Stimulated activated CD4-positive, alpha-beta T cell treated with anti-CD3 and anti-CD28 coated beads, Interleukin-2, amount 100 ng/mL, for 48 hours (primary cell): Measurements from ENCODE around the gene CRACR2B.

Experiments
- DNase-seq, 2 donors: peaks; one replicate each; pipeline ENCODE4 v3.0.0-alpha.2; 2020

Gene CRACR2B

DNA sequence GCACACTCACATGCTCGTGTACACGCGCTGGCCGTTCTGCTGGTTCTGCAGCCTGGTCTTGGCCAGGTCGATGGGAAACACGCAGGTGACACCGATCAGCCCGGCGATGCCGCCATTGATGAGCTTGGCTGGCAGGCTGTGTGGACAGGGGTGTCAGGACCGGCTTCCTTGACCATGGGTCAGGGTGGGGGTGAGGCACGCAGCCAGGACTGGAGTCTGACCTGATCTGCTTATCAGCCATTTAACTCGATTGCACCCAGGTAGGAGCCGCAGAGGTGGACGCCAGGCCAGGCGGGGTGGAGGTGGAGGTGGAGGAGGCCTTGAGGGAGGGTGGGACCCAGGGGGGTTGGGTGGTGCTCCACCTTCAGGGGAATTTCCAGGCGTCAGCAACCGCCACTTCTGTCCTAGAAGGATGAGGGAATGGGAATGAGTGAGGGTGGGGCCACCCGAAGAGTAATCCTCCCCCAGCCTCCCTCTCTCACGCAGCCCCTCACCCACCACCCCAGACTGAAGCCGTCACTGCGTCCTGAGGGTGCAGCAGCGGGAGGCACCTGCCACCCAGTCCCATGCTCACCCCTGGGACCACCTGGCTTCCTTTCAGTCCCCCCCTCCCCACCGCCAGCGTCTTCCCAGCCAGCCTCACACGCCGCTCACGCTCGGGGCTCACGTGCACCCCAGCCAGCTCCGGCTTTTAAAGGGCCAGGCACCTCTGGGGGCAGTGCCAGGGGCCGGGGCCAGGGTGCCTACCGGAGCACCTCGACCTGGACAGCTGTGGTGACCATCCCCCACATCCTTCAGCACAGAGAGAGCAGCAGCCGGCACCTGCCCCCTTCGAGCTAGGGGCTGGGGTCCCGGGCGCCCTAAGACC, 32.7 kb upstream of the CRACR2B start:
- no peak for DNase-seq

DNA sequence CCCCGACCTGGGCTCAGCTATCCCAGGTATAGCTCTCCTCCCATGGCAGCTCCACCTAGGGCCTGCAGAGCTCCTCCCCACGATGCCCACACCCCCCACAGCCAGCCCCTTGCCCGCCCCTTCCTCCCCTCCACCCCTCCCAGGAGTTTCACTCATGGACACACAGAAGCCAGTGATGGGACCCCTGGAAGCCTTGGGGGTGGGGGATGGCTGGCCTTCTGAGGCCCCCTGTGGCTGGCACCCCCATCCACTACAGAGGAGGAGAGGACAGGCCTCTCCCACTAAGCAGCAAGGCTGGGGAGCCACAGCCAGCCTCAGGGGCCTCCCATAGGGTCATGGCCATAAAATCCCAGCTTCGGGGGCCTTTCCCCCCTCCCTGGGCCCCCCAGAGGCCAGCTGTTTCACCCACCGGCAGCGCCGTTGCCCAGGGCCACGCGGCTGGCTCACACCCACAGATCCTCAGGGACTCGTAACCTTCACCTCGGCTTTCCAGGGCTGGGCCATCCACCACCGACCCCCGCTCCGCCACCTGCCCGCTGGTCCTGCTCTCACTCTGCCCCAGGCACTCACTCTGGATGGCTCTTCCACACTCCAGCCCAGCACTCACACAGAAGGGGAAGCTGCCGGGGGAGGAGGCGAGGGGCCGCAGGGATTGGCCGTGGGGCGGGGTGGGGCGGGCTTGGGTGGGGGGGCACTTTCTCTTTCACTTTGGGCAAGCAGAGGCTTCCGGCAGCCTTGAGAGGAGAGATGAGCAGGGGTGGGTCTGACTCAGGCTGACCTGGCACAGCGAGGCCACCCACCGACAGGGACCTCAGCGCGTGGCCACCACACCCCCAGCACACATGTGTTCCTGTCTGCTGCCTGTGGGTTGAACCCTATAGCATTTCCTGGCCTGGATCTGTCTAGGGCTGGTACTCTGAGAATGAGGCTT, 31.8 kb upstream of the CRACR2B start:
- peak; percentile 73 to 76 for DNase-seq

DNA sequence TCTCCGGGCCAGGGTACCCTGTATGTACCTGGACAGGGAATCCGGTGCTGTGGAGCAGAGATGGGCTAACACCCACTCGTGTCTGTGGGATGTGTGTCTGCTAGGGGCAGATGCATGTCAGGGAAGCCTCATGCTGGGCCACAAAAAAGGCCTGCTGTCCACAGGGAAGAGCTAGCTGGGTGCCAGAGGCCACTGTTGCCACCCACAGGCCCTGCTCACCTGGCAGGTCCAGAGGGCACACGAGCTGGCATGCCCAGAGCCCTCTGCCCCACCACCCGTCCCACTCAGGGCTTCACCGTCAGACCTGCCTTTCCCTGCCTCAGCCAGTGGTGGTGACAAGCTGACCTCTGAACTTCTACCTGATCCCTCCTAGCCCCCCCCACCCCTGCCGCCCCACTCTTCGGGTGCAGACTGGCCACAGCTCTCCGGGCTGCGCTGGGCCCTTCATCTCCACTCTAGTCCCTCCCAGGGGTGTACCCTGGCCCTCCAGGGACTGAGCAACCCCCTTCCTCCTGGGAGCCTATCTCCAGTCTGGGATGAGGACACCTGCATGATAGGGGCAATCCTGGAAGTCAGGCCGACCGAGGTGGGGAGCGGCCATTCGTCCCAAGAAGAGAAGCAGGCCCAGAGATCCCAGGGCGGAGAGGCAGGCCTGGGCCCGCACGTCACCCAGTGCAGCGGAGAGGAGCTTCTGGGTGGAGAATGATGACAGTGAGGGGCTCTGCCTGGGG, 31.0 kb upstream of the CRACR2B start:
- DNase-seq, result no peak

DNA sequence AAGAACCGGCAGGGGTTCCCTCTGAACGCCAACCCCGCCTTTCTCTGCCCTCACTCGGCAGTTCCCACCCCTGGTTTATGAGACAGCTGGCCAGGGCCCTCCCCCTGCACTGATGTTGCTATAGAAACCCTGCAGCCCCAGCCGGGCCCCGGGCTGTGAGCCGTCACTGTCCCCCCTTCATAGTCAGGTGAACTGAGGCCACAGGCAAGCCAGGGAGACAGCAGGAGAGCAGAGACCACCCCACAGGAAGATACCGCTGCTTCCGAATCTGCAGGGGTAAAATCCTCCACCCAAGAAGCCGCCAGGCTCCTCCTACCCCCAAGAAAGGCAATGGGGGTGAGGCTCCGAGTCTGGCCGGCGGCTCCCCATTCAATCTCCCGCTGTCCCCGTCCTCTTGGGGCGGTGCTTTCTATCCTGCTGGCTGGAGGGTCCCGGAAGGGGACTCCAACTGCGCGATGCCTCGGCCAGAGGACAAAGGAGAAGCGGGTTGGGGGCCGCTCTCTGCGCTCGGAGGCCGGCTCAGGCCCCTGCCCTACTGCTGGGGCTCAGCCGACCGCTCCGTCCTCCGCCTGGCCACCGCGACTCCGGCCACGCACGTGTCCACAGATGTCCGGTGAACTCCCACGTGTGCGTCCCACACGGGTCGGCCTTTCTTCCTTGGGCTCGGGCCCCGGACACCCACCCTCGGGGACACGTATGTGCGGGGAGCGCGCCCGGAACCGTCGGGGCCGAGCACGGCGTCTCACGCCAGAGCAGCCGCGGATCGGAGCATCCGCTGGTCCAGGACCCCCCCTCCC, 30.2 kb upstream of the CRACR2B start:
- peak; percentile 65 to 69 for DNase-seq

DNA sequence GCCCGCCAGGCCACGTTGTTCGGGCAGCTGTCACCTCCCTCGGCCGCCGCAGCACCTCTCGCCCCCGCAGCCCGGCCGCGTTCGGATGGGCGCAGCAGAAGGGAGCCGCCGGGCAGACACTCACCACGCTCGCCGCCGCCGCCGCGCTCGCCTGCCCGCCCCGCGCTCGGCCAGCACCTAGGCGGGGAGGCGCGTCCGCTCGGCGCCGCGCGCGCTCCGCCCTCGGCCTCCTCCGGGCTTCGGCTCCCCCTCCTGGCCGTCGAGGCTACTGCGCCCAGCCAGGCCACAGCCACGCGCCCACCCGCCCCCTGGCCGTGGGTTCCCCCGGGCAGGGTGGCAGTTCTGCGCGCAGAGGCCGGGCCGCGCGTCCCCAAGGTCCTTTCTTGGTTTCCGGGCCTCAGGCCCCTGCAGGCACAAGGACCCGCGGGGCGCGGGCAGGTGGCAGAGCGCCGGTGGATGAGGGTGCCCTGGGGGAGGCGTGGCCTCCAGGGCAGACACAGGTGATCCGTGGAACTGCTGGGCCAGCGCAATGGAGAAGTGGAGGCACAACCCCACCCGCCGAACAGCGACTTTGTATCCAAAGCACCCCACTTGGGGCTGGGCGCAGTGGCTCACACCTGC, 29.5 kb upstream of the CRACR2B start, which contains the start of gene SLC25A22:
SLC25A22 (minus strand) TSS at position 189 of the 621 bp plus-strand sequence. CDS start 3,275 bp downstream, outside the sequence.
- peak; percentile 84 to 87 for DNase-seq

DNA sequence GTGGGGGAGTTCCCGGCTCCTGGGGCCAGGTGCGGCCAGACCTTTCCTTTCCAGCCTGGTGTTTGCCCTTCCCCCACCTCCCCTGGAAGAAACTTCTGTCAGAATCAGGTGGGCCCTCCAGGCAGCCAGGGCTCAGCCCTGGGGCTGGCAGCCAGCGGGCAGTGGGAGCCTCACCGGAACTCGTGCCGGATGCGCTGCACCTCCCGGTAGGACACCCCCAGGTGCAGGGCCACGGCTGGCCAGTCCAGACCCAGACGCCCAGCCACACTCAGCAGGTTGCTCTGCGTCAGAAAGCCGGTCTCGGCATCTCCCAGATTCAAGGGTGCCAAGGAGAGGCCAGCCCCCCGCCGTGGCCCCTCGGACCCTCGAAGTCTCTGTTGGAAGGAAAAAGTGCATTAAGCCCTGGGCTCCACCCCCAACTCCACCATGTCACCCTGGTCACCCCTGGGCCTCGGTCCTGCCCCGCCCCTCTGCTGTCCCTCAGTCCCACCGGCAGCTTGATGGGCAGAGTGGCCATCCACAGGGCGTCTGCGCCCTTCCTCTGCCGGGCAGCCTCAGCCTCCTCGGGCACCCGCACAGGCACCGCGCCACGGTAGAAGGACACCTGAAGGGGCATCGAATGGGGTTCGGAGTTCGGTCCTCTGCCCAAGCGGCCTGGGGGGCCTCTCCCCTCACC, 27.9 kb upstream of the CRACR2B start:
- DNase-seq, result no peak

DNA sequence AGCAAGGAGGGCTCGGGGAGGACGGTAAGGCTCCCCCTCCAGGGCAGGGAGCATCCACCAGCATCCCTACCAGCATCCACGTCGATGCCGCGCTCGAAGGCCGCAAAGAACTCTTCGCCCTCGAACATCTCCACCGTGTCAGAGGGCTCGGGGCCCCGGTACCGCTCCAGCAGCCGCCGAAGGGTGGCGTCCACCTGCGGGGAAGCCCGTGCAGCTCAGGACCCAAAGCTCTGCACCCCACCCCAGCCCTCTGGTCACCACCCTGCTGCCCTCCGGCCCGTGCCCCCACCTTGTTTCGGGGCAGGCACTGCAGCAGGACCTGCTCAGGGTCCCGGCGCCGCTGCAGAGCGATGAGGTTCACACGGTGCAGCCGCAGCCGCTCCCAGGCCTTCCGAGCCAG, 27.2 kb upstream of the CRACR2B start:
- DNase-seq, result no peak

DNA sequence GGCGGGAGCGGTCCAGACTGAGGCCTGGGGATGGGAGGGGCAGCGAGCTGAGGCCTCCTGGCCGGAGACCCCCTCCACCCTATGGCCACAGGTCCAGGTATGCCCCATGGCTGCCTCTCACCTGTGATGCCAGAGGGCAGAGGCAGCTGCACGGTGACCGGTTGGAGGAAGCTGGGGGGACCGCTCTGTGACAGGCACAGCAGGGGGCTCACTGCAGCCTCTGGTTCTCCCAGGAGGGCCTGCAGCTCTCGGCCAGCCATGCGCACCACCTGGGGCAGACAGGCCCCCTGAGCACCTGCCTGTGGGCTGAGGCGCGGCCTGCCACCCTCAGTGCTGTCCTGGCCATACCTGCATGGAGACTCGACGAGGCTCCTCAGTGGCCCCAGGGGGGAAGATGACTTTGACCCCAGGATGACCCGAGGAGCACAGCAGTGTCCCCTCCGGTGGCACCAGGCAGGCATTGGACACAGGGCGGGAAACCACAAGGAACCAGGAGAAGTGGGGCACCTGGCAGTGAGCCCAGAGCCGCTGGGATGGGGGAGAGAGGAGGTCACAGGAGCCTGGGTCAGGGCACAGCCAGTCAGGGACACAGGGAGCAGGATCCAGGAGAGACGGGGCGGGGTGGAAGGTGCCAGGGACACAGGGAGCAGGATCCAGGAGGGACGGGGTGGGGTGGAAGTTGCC, 26.5 kb upstream of the CRACR2B start:
- DNase-seq, result no peak

DNA sequence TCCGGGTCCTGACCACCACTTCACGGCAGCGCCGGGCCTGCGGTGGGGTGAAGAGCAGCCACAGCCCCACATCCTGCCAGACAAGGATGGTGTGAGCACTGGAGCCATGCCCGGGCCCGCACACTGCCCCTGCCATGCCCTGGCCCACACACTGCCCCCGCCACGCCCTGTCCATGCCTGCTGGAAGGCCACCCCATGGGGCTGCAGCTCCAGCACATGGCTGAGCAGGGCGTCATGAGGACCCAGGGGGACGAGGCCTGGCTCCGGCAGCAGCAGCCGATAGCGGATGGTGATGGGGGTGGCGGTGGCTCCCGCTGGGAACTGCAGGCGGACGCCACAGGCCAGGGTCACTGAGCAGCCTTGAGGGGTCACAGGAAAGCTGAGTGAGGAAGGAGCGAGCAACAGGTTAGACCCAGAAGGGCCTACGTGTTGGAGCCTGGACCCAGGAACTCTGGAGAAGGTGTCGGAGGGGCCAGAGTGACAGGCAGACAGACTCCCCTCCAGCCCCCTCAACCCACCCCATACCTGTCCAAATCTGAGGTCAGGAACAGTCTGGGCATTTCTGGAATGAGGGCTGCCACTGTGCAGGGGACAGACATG, 25.6 kb upstream of the CRACR2B start:
- no peak for DNase-seq

DNA sequence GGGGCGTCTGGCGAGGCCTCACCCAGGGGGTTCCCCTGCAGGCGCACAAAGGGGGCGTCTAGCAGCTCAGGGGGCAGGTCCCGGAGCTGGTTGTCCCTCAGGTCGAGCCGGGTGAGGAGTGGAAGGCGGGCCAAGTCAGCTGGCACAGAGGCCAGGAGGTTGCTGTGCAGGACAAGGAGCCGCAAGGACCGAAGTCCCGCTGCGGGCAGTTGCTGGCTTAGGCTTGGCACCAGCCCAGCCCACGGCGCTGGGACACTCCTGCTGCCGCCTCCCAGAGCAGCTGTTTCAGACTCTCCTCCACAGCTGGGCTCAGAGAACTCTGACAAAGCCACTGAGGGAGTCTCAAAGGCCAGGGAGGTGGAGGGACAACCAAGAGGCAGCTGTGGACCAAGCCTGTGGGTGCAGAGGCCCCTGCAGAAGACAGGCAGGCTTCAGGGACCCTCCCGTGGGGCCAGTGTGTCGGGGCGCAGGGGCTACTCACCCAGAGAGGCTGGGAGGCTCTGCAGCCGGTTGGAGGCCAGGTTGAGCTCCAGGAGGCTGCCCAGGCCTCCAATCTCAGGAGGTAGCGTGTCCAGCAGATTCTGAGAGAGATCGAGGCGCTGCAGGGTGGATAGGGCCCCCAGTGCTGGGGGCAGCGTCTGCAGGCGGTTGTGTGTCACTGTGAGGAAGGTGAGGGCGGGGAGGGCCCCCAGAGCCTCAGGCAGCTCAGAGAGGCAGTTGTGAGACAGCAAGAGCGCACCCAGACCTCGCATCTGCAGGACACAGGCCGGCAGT, 24.8 kb upstream of the CRACR2B start:
- no peak for DNase-seq

DNA sequence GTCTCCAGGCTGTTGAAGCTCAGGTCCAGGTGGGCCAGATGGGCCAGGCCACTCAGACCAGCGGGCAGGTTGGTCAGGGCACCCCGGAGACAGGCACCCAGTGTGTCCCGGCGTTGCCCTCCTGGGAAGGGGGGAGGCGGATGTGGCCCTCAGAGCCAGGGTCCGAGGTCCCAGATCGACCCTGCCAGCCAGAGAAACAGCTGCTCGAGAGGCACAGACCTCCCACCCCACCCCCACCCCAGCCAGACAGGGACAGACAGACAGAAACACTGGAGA, 24.3 kb upstream of the CRACR2B start:
- DNase-seq, result no peak

DNA sequence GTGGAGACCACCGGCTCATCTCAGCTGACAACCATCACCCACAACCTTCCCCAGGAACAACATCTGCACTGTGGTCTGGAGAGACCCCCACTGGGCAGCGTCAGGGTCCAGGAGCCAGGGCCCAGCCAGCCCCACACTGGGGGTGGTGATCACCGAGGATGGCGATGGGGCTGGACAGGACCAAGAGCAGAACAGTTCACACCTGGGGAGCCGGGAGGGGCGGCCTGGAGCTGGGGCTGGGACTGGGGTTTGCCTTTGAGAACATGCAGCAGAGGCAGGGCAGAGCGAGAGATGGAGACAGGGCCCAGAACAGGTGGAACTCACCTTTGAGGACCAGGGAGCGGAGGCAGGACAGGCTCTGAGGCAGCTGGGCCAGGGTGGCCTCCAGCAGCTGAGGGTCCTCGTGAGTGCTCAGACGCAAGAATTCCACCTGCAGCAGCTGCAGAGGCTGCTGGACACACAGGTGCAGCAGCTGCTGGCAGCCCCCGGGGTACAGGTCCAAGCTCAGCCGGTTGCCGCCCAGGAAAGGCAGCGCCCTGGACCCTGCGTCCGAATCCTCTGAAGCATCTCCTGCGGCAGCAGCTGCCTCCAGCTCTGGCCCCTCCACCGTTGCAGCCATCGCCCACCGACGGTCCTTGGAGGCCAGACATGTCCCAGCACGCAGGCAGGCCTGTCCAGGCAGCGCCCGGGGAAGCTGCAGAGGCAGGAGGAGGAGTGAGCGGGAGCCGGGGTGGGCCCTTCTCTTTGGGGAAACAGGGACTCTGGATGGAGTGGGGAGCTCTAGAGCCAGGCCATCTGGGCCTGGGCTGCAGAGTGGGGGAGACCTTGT, 23.7 kb upstream of the CRACR2B start:
- DNase-seq, result no peak

DNA sequence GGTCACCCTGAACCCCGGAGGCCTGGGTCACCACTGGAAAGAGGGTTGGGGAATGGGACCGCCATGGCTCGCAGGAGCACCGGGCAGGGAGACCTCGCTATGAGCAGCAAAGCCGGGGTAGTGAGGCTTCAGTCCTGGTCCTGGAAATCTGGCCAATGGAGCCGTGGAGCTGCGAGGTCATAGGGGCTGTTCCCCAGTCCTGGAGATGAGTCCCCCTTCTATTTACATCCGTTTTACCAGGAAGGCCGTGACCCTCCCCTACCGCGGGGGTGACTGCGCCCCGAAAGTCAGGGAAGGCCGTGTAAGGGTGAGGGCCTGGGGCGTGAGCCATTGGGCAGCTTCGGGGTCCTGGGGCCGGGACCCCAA, 23.1 kb upstream of the CRACR2B start:
- no peak for DNase-seq

DNA sequence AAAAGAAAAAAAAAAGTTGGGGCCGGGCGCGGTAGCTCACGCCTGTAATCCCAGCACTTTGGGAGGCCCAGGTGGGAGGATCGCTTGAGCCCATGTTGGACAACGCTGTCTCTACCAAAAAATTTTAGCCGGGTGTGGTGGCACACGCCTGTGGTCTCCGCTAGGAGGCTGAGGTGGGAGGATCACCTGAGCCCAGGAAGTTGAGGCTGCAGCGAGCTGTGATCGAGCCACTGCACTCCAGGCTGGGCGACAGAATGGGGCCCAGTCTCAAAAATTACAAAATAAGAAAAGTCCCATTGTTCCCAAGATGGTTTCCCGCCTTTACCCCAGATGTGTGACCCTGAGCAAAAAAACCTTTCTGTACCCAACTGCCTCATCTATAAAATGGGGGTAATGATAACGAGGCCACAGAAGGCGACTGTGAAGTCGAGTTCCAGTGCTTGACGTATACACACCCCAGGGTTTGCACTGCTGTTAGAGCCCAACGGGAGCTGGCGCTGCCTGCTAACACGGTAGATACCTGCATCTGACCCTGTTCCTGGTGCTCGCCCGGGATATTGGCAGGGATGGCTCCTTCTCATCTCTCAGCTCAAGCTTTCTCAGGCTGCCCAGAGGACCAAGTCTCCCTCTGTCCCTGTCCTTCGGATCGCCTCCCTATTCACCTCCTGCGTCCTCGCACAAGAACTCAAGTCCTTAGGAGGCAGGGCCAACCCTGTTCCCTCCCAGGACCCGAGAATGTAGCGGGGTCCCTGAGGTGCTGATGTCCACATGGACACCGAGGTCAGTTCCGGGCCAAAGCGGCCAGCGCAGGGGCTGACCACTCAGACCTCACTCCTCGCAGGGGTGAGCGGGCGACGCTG, 19.1 kb upstream of the CRACR2B start:
- no peak for DNase-seq

DNA sequence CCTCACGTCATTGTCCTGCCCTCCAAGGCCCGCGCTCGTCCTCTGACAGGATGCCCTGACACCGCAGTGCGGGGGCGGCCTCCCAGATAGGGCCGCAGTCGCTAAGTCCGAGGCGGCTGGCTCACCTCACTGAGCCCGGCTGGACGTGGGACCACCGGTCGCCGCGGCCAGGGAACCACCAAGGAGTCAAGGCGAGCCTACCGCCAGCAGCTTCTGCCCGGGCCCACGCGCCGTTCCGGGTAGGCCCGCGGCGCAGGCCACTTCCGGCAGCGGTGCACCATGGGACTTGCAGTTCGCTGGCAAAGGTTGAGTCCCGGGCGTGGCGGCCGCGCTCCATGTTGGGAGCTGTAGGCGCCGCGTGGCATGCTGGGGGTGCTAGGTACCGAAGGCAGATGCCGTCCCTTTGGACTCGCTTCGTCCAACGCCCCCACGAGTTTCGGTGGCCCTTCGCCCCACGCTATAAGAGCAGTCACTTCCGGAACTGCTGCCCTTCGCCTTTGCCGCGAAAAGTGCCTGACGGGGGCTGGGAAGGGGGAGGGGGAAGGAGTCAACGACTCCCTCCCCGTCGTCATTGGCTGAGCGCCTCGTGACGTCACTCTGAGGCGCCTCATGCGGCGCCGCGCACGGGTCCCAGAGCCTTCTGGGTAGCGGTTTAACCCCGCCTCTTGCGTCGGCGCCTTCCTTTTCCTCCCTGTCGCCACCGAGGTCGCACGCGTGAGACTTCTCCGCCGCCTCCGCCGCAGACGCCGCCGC, 18.3 kb upstream of the CRACR2B start, which contains the start of gene RPLP2:
RPLP2 (plus strand) TSS at position 681 of the 753 bp plus-strand sequence. CDS start 268 bp downstream, outside the sequence.
- peak; percentile 96 to 97 for DNase-seq

DNA sequence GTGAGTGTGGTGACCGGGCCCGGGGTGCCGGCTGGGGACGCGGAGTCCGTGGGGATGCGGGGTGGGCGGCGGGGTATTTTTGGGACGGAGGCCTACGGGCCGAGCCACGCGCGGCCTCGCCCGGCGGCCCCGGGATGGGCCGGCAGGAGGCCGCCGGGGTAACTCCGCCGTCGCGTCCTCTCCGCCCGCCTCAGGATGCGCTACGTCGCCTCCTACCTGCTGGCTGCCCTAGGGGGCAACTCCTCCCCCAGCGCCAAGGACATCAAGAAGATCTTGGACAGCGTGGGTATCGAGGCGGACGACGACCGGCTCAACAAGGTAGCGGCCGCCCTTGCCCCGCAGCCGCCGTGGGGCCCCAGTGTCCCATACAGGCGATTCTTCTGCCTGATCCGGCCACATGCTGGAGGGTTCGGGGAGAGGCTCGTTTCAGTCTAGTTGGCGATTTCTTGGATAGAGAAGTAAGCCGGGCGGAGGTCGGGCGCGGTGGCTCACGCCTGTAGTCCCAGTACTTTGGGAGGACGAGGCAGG, 17.6 kb upstream of the CRACR2B start:
- DNase-seq, result no peak
